K562 (cell line): ENCODE measurements around the gene ULK3. TPM values are rescaled to one million over a fixed set of nuclear protein-coding genes. Genes with fewer than 3 reads are reported as not detected.
A peak's percentile ranks its signal among the peaks of the same experiment; 100 is the strongest.

Source experiments
- NEUROD1 ChIP-seq: fragments of 150-350 bp; IDR thresholded peaks from 2 replicates; pipeline ENCODE4 v1.6.1; 2014; ENCODE audit warnings: borderline replicate concordance, low read length, low read depth; ENCODE audit not compliant: partially characterized antibody
- NR2C1 ChIP-seq, 2 experiments: fragments of 450-650 bp; IDR thresholded peaks; 2 replicates each; pipeline ENCODE4 v1.6.1; 2017; ENCODE audit warnings: mild to moderate bottlenecking in 2 of 2, antibody characterized with exemption in 1 of 2, inconsistent platforms in 1 of 2, missing compliant biosample characterization in 1 of 2, missing genetic modification characterization in 1 of 2
- TAF7 ChIP-seq: fragments of 450-650 bp; IDR thresholded peaks from 2 replicates; pipeline ENCODE4 v1.6.1; 2016; ENCODE audit warnings: missing genetic modification characterization, missing compliant biosample characterization
- TEAD1 ChIP-seq, 2 experiments: fragments of 450-650 bp in 1 of 2; sonication (generic) in 1 of 2; formaldehyde crosslinking; IDR thresholded peaks; 2 replicates each; pipeline versions ENCODE4 v1.4.0 to v1.8.0; 2020 to 2022; ENCODE audit warnings: mild to moderate bottlenecking in 2 of 2, missing genetic modification reagents in 1 of 2
- USF1 ChIP-seq: sonication (generic); formaldehyde crosslinking; IDR thresholded peaks from 2 replicates; pipeline ENCODE4 v1.9.0; 2022; ENCODE audit warnings: mild to moderate bottlenecking, missing genetic modification reagents
- ZNF740 ChIP-seq, 3 experiments: fragments of 200-800 bp in 1 of 3; sonication (Bioruptor generic) in 1 of 3; sonication (generic) in 1 of 3; formaldehyde crosslinking in 1 of 3; IDR thresholded peaks; 2 replicates each; pipeline versions ENCODE4 v1.6.1 to v1.8.0; 2016 to 2022; ENCODE audit warnings: mild to moderate bottlenecking in 2 of 3, missing compliant biosample characterization in 2 of 3, missing genetic modification characterization in 2 of 3, missing genetic modification reagents in 1 of 3
- polyA plus RNA-seq, 8 experiments: library from polyadenylated mRNA; depleted of rRNA in 4 of 8; stranded (reverse) in 5 of 8; unstranded in 3 of 8; fragments of >200 nt; fragmentation: Nextera tagmentation in 2 of 8; fragmentation: Illumina TruSeq in 1 of 8; extraction: Ambion mirVana in 2 of 8; extraction: Trizol in 1 of 8; gene quantifications; 2 replicates each; pipeline versions ENCODE4 v1.2.1 to v1.2.3, GENCODE V29; 2011 to 2014; ENCODE audit warnings: inconsistent platforms in 1 of 8, missing spikeins in 1 of 8
- total RNA-seq, 7 experiments: library from RNA; depleted of rRNA in 6 of 7; stranded (reverse); fragments of >200 nt in 6 of 7; fragmentation: Illumina TruSeq in 2 of 7; extraction: Trizol in 2 of 7; gene quantifications; 2 replicates each; pipeline versions ENCODE4 v1.2.1 to v1.2.3, GENCODE V29; 2011 to 2021; ENCODE audit warnings: low replicate concordance in 1 of 7

ULK3 gene
- total and polyA plus RNA-seq, 9 of the 15 experiments (the other 6 are each of a cell fraction or from before 2014, with no cell fraction given): 0.68 to 68.0 (median 34.9) TPM

- TF ChIP-seq USF1 (CRISPR knock-in tag) (peak; percentile 33; the same call in 1 of the 2 replicates), ZNF740 (CRISPR knock-in tag; IDR thresholded peaks at IDR 0.05) (0 out of 2 replicates have a peak, but pooled peaks have one; percentile 15), ZNF740 (tag; IDR thresholded peaks at IDR 0.05) (no peak), TEAD1 (CRISPR knock-in tag; IDR thresholded peaks at IDR 0.05) (peak; percentile 0 to 35; a peak in 1 of 4 replicates), NR2C1 (IDR thresholded peaks at IDR 0.05) (peak; percentile 63; the same call in 1 of the 2 replicates), NR2C1 (tag; IDR thresholded peaks at IDR 0.05) (peak; percentile 74), NEUROD1 (peak; percentile 38), TAF7 (tag) (peak; percentile 92)
These were observed 47.1 kb upstream of the ULK3 start, which contains the start of gene MPI (continued) for GRCh38 chr15:74889883-74890664.
